K562 (cell line): Measurements from ENCODE around the gene RNF114. TPM values are rescaled to one million over a fixed set of nuclear protein-coding genes. Genes with fewer than 3 reads are reported as not detected.

Experiments used
- ATAC-seq: fragments of 200-7000 bp; cut with Tn5 transposase; 3 replicates; pipeline ENCODE4 v1.9.1; 2020; ENCODE audit warnings: moderate library complexity
- BruUV-seq: library from RNA; stranded (reverse); fragments of 400-500 nt; replicated peaks from 2 replicates; lab custom pipeline; 2021; lab: Mats Ljungman, UMichigan
- CTCF ChIA-PET: fragments of 300-600 bp; formaldehyde crosslinking; extraction: SDS; loops from one replicate; lab custom pipeline; 2021; ENCODE audit warnings: low intra/inter-chr PET ratio; lab: Yijun Ruan, JAX
- POLR2A ChIA-PET: fragments of 300-600, 350-650 bp; sonication (Branson Sonifier 250); formaldehyde crosslinking; extraction: SDS; loops from one replicate; lab custom pipeline; 2021; ENCODE audit warnings: antibody characterized with exemption, inconsistent platforms; lab: Yijun Ruan, JAX
- DNase-seq, 4 experiments: peaks; one replicate each; pipeline versions ENCODE4 v3.0.0 to v3.0.0-alpha.2; 2011 to 2018; ENCODE audit warnings: low spot score in 3 of 4, mixed read lengths in 3 of 4; ENCODE audit errors: extremely low read depth in 1 of 4
- FAIRE-seq: peaks from 2 replicates; lab custom pipeline; 2011; peaks lifted over from hg19 to GRCh38; lab: Jason Lieb, UNC
- H2AFZ ChIP-seq: 2 replicates; pipeline ENCODE4 v1.6.0; 2011; ENCODE audit warnings: low read depth, low read length, control low read depth, inconsistent platforms
- H3K27ac ChIP-seq: fragments of 200-600 bp; 3 replicates; pipeline ENCODE4 v1.8.0; 2011; ENCODE audit warnings: low read depth, mild to moderate bottlenecking, control low read depth, inconsistent platforms, low read length, moderate library complexity, mixed read lengths; ENCODE audit errors: extremely low read depth
- H3K27me3 ChIP-seq, 2 experiments: fragments of 300-600 bp in 1 of 2; 2 replicates in 1 of 2; 3 replicates in 1 of 2; pipeline versions ENCODE4 v1.6.0 to v1.8.0; 2011; ENCODE audit warnings: inconsistent platforms in 2 of 2, low read length in 2 of 2, mild to moderate bottlenecking in 1 of 2, mixed read lengths in 1 of 2, moderate library complexity in 1 of 2; ENCODE audit not compliant: control insufficient read depth in 2 of 2, insufficient read depth in 2 of 2
- H3K36me3 ChIP-seq: fragments of 300-600 bp; 3 replicates; pipeline ENCODE4 v1.8.0; 2011; ENCODE audit warnings: mild to moderate bottlenecking, low read length, inconsistent platforms; ENCODE audit not compliant: control insufficient read depth, insufficient read depth
- H3K4me1 ChIP-seq, 2 experiments: fragments of 200-600 bp in 1 of 2; replicated peaks in 1 of 2; 2 replicates in 1 of 2; 3 replicates in 1 of 2; pipeline versions ENCODE4 v1.5.1 to v1.8.0; 2011; ENCODE audit warnings: inconsistent platforms in 2 of 2, low read length in 2 of 2, mild to moderate bottlenecking in 1 of 2, mixed read lengths in 1 of 2, moderate library complexity in 1 of 2; ENCODE audit not compliant: control insufficient read depth in 2 of 2, insufficient read depth in 2 of 2
- H3K4me2 ChIP-seq: 2 replicates; pipeline ENCODE4 v1.6.1; 2011; ENCODE audit warnings: low read length, control low read depth, inconsistent platforms, mixed read lengths; ENCODE audit not compliant: insufficient read depth
- H3K4me3 ChIP-seq: fragments of 200-600 bp; sonication (generic), shearing (Covaris generic); 2 replicates; pipeline ENCODE4 v1.5.1; 2016; ENCODE audit warnings: control low read depth, inconsistent platforms
- H3K79me2 ChIP-seq: fragments of 200-600 bp; 3 replicates; pipeline ENCODE4 v1.8.0; 2011; ENCODE audit warnings: low read length, inconsistent platforms; ENCODE audit not compliant: control insufficient read depth, insufficient read depth
- H3K9ac ChIP-seq, 2 experiments: 2 replicates each; pipeline versions ENCODE4 v1.6.0 to v1.6.1; 2011; ENCODE audit warnings: low read depth in 2 of 2, low read length in 2 of 2, control low read depth in 1 of 2, inconsistent platforms in 1 of 2, mild to moderate bottlenecking in 1 of 2, mixed read lengths in 1 of 2; ENCODE audit not compliant: insufficient read depth in 1 of 2
- H3K9me1 ChIP-seq: one replicate; pipeline ENCODE4 v1.6.0; 2011; ENCODE audit warnings: inconsistent platforms, mild to moderate bottlenecking, low read length, moderate library complexity; ENCODE audit not compliant: control insufficient read depth, insufficient read depth
- H3K9me3 ChIP-seq: replicated peaks from 2 replicates; pipeline ENCODE4 v1.5.1; 2011; ENCODE audit warnings: low read depth, low read length, inconsistent platforms; ENCODE audit not compliant: control insufficient read depth, insufficient read depth
- H4K20me1 ChIP-seq: replicated peaks from 2 replicates; pipeline ENCODE4 v1.6.1; 2011; ENCODE audit warnings: low read length, inconsistent platforms, mixed read lengths; ENCODE audit not compliant: control insufficient read depth, insufficient read depth
- ARID1B ChIP-seq: fragments of 450-650 bp; IDR thresholded peaks from 2 replicates; pipeline ENCODE4 v1.6.1; 2016; ENCODE audit warnings: antibody characterized with exemption, mild to moderate bottlenecking, inconsistent platforms
- DPF2 ChIP-seq: fragments of 450-650 bp; IDR thresholded peaks from 2 replicates; pipeline ENCODE4 v1.6.1; 2016
- NFE2 ChIP-seq: IDR thresholded peaks from 2 replicates; pipeline ENCODE4 v1.6.1; 2014; ENCODE audit warnings: antibody characterized with exemption, low read depth
- ZNF3 ChIP-seq: fragments of 250-450 bp; sonication (Bioruptor Pico); IDR thresholded peaks from 2 replicates; pipeline ENCODE4 v1.5.0; 2021; ENCODE audit warnings: mild to moderate bottlenecking, moderate library complexity
- WGBS: fragments of 100-300 bp; shearing (Covaris generic); methylation state at CpG from one replicate; pipeline ENCODE4 v1.1.6; 2016; ENCODE audit warnings: low coverage, mixed read lengths; ENCODE audit not compliant: insufficient coverage; ENCODE audit errors: missing lambda C conversion rate; 5-methylcytosine and 5-hydroxymethylcytosine counted together
- in situ Hi-C: fragments of 300-500 bp; cut with MboI; formaldehyde crosslinking; loops from 4 replicates; pipeline ENCODE4 v1.15.0; 2018; ENCODE audit warnings: inconsistent platforms, mixed read lengths
- intact Hi-C: fragments of 100-400 bp; cut with micrococcal nuclease; formaldehyde crosslinking; loops from 2 replicates; pipeline ENCODE4 v1.14.2; 2022
- polyA plus RNA-seq, 8 experiments: library from polyadenylated mRNA; depleted of rRNA in 4 of 8; stranded (reverse) in 5 of 8; unstranded in 3 of 8; fragments of >200 nt; fragmentation: Nextera tagmentation in 2 of 8; fragmentation: Illumina TruSeq in 1 of 8; extraction: Ambion mirVana in 2 of 8; extraction: Trizol in 1 of 8; gene quantifications; 2 replicates each; pipeline versions ENCODE4 v1.2.1 to v1.2.3, GENCODE V29; 2011 to 2014; ENCODE audit warnings: inconsistent platforms in 1 of 8, missing spikeins in 1 of 8
- total RNA-seq, 7 experiments: library from RNA; depleted of rRNA in 6 of 7; stranded (reverse); fragments of >200 nt in 6 of 7; fragmentation: Illumina TruSeq in 2 of 7; extraction: Trizol in 2 of 7; gene quantifications; 2 replicates each; pipeline versions ENCODE4 v1.2.1 to v1.2.3, GENCODE V29; 2011 to 2021; ENCODE audit warnings: low replicate concordance in 1 of 7
- TF ChIP-seq, protein P1 (sequence below): fragments of 450-650 bp; IDR thresholded peaks from 2 replicates; pipeline ENCODE4 v1.6.1; 2018; ENCODE audit not compliant: partially characterized antibody

The RNF114 gene
- total and polyA plus RNA-seq, 9 of the 15 experiments (the other 6 are each of a cell fraction or from before 2014, with no cell fraction given) = 38.6 to 111 (median 62.6) TPM

DNA sequence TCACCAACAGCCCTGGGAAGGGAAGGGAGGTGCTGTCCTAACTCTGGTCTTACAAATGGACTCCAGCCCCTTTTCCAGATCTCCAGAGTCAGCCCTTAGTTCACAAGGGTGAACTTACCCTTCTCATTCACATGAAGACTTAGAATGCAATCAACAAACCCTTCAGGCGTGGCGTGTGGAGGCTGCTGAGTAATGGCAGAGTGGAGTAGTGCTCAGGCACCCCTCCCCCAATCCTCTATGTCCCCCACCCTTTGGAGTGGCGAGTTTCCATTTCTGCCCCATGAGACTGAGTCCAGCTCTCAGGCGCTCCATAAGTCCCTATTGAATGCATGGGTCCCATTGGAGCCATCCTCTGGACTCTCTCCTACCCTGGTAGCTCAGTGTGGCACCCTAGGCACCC lies 49.9 kb downstream of the RNF114 start:
- peak overlapping the region; percentile 42; the same call in 1 of the 3 replicates for H3K27ac ChIP-seq
- no peak for FAIRE-seq

More for the DNA sequence above, 49.9 kb downstream of the RNF114 start:
- Histone ChIP-seq H3K4me2 (peak overlapping the region; percentile 98), H3K9me3 (no peaks in the 10 kb centered on the region), H3K9me1 (peaks cover 8% of the 10 kb centered on the region), H3K79me2 (peaks cover 50% of the 10 kb centered on the region), H3K9ac (peak overlapping the region; percentile 14 to 85; a peak in 2 of 4 replicates), H3K27me3 (no peaks in the 10 kb centered on the region), H3K4me1 (peaks cover 76 to 79% of the 10 kb centered on the region in 2 experiments), H4K20me1 (no peaks in the 10 kb centered on the region; the same call in 1 of the 2 replicates), H3K4me3 (0 out of 2 replicates have a peak overlapping the region, but pooled peaks have one; percentile 92), H3K36me3 (peaks cover 55% of the 10 kb centered on the region), H2AFZ (no peak overlapping the region)
- ATAC-seq (no peak), DNase-seq (peak in 2 of 4 experiments; percentile 26 to 49)
- ChIA-PET CTCF (no interaction called here), POLR2A (interaction anchor here (0.6 to 6.3 kb wide), 19 partner anchors 8 to 274 kb away, joined by 3 to 78 read pairs (median 5); no protein-coding TSS in a partner anchor)
- in situ Hi-C loops = no loop called here
- BruUV-seq = no TSS peak
- WGBS = 37% methylated on average over 4 of the region's 4 CpGs
- intact Hi-C loops = loop anchor here (10.0 kb wide), 1 partner anchor 479 kb away; no protein-coding TSS in a partner anchor
- TF ChIP-seq, protein P1, sequence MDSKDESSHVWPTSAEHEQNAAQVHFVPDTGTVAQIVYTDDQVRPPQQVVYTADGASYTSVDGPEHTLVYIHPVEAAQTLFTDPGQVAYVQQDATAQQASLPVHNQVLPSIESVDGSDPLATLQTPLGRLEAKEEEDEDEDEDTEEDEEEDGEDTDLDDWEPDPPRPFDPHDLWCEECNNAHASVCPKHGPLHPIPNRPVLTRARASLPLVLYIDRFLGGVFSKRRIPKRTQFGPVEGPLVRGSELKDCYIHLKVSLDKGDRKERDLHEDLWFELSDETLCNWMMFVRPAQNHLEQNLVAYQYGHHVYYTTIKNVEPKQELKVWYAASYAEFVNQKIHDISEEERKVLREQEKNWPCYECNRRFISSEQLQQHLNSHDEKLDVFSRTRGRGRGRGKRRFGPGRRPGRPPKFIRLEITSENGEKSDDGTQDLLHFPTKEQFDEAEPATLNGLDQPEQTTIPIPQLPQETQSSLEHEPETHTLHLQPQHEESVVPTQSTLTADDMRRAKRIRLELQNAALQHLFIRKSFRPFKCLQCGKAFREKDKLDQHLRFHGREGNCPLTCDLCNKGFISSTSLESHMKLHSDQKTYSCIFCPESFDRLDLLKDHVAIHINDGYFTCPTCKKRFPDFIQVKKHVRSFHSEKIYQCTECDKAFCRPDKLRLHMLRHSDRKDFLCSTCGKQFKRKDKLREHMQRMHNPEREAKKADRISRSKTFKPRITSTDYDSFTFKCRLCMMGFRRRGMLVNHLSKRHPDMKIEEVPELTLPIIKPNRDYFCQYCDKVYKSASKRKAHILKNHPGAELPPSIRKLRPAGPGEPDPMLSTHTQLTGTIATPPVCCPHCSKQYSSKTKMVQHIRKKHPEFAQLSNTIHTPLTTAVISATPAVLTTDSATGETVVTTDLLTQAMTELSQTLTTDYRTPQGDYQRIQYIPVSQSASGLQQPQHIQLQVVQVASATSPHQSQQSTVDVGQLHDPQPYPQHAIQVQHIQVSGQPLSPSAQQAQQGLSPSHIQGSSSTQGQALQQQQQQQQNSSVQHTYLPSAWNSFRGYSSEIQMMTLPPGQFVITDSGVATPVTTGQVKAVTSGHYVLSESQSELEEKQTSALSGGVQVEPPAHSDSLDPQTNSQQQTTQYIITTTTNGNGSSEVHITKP = peak; percentile 37
- TF ChIP-seq DPF2 (0 out of 2 replicates have a peak, but pooled peaks have one; percentile 20), ARID1B (no peak), NFE2 (peak; percentile 32; the same call in 1 of the 2 replicates), ZNF3 (CRISPR knock-in tag) (peak; percentile 45; the same call in 1 of the 2 replicates)
